Psoas muscle (tissue), 8 donors: ENCODE results near the gene CD59. TPM values are rescaled to one million over a fixed set of nuclear protein-coding genes. Genes with fewer than 3 reads are reported as not detected.
"Not testable (repeated sequence)": the region's sequence is repeated elsewhere in the genome, so short reads cannot be mapped to it uniquely, and the experiment has no call there.

Source experiments
- ATAC-seq, 4 donors: fragments of 200-7000 bp; cut with Tn5 transposase; one replicate each; pipeline ENCODE4 v1.9.1; 2020; ENCODE audit warnings: moderate library complexity in 3 of 4, mild to moderate bottlenecking in 2 of 4
- DNase-seq, 2 donors: peaks; one replicate each; pipeline ENCODE4 v3.0.0-alpha.2; 2020
- H3K27ac ChIP-seq: fragments of 200-600 bp; one replicate; pipeline ENCODE4 v1.8.0; 2022
- H3K27me3 ChIP-seq, 3 donors: fragments of 200-600 bp in 1 of 3; one replicate each; pipeline versions ENCODE4 v1.6.1 to v1.8.0; 2013 to 2022; ENCODE audit warnings: low read length in 2 of 3, mild to moderate bottlenecking in 2 of 3, moderate library complexity in 1 of 3; ENCODE audit not compliant: insufficient read depth in 3 of 3
- H3K36me3 ChIP-seq, 2 donors: fragments of 200-600 bp in 1 of 2; one replicate each; pipeline versions ENCODE4 v1.6.1 to v1.8.0; 2013 to 2022; ENCODE audit warnings: low read depth in 1 of 2, mild to moderate bottlenecking in 1 of 2, moderate library complexity in 1 of 2; ENCODE audit not compliant: insufficient read depth in 1 of 2
- H3K4me1 ChIP-seq: fragments of 200-600 bp; one replicate; pipeline ENCODE4 v1.8.0; 2022
- H3K4me3 ChIP-seq: fragments of 200-600 bp; one replicate; pipeline ENCODE4 v1.8.0; 2022; ENCODE audit warnings: mild to moderate bottlenecking
- H3K9me3 ChIP-seq: fragments of 200-600 bp; one replicate; pipeline ENCODE4 v1.8.0; 2022
- WGBS, 3 donors: extraction: QIAGEN DNeasy Blood & Tissue Kit; methylation state at CpG; one replicate each; pipeline versions ENCODE4 v1.1.6 to v1.1.7; 2013; 5-methylcytosine and 5-hydroxymethylcytosine counted together
- intact Hi-C, 2 donors: fragments of 100-400 bp; cut with DNase I; formaldehyde crosslinking; loops; one replicate each; pipeline versions ENCODE4 v1.11.0 to v1.14.2; 2022
- polyA plus RNA-seq, 3 donors: library from polyadenylated mRNA; stranded (reverse); fragments of 200-250 nt; gene quantifications; one replicate each; pipeline ENCODE4 v1.2.3, GENCODE V29; 2013
- total RNA-seq, 4 donors: library from RNA; stranded (reverse); fragmentation: NEBNext Ultra II Directional in 2 of 4; extraction: Animal tissue kit (Norgen Biotek cat#: 25700) in 2 of 4; gene quantifications; one replicate each; pipeline versions ENCODE4 v1.2.1 to v1.2.4, GENCODE V29; 2021 to 2023
- TF ChIP-seq, protein P1 (sequence below): fragments of 200-600 bp; IDR thresholded peaks from one replicate; pipeline ENCODE4 v1.8.0; 2022; ENCODE audit warnings: antibody characterized with exemption
- donor health status: healthy with polysubstance abuse.
- donor health status: DM: no; HTN: no; CAD: no; lungs with moderate emphysema.
- donor health status: Bipolar disorder and iron deficiency.
- donor health status: healthy.
- donor health status: DM: yes; HTN: yes; CAD: no.
- donor health status: DM: no; HTN: no; CAD: no.
- donor health status: DM: no; HTN: no; CAD: no.
- donor health status: DM: yes; HTN: yes; CAD: no.

CD59 gene
- total and polyA plus RNA-seq, 7 donors, result 423 to 930 (median 574) TPM

GRCh38 chr11:33684003-33684706 lies 52.1 kb downstream of the CD59 start:
- Histone ChIP-seq H3K4me1 (no peaks in the 10 kb centered on the region), H3K27me3 (no peaks in the 10 kb centered on the region)

GRCh38 chr11:33682446-33682845 lies 53.8 kb downstream of the CD59 start:
- DNase-seq (no peak), ATAC-seq (no peak)
- no peak overlapping the region for H3K4me3 ChIP-seq
- H3K36me3 ChIP-seq, result peaks cover 0 to 3% of the 10 kb centered on the region in 2 donors
- H3K4me1 ChIP-seq, result no peaks in the 10 kb centered on the region
- 81 to 93% (median 87%) methylated on average over 4 of the region's 4 CpGs for WGBS, 3 donors
- H3K27me3 ChIP-seq, result no peaks in the 10 kb centered on the region
- H3K27ac ChIP-seq, result no peak overlapping the region
- TF ChIP-seq, protein P1, sequence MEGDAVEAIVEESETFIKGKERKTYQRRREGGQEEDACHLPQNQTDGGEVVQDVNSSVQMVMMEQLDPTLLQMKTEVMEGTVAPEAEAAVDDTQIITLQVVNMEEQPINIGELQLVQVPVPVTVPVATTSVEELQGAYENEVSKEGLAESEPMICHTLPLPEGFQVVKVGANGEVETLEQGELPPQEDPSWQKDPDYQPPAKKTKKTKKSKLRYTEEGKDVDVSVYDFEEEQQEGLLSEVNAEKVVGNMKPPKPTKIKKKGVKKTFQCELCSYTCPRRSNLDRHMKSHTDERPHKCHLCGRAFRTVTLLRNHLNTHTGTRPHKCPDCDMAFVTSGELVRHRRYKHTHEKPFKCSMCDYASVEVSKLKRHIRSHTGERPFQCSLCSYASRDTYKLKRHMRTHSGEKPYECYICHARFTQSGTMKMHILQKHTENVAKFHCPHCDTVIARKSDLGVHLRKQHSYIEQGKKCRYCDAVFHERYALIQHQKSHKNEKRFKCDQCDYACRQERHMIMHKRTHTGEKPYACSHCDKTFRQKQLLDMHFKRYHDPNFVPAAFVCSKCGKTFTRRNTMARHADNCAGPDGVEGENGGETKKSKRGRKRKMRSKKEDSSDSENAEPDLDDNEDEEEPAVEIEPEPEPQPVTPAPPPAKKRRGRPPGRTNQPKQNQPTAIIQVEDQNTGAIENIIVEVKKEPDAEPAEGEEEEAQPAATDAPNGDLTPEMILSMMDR, result no peak
- H3K9me3 ChIP-seq, result peaks cover 6% of the 10 kb centered on the region
- intact Hi-C loops, result loop anchor here in 1 of 2 donors (5.0 kb wide), 1 partner anchor 305 kb away; the partner anchor contains the start of gene KIAA1549L

More at GRCh38 chr11:33684003-33684706, 52.1 kb downstream of the CD59 start:
- WGBS, 3 donors, result 74 to 84% (median 81%) methylated on average over 5 of the region's 5 CpGs
- ATAC-seq, result no peak
- Histone ChIP-seq H3K36me3 (peaks cover 0 to 3% of the 10 kb centered on the region in 2 donors), H3K27ac (no peak overlapping the region), H3K9me3 (no peaks in the 10 kb centered on the region), H3K4me3 (no peak overlapping the region)
- TF ChIP-seq, protein P1, result no peak
- DNase-seq, result no peak
- intact Hi-C loops, result loop anchor here in 1 of 2 donors (5.0 kb wide), 1 partner anchor 307 kb away; the partner anchor contains the start of gene KIAA1549L

DNA sequence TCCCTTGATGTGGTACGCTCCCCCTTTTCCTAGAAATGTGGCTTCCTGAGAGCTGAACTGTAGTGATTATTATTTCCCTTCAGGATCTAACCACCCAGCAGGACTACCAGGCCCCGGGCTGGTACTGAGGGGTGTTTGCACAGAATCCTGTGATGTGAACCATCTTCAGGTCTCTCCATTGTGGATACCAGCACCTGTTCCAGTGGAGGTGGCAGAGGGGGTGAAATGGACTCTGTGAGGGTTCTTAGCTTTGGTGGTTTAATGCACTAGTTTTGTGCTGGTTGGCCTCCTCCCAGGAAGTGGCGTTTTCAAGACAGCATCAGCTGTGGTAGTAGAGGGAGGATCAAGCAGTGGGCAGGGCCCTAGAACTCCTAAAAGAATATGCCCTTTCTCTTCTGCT lies 54.2 kb downstream of the CD59 start:
- Histone ChIP-seq H3K27ac (no peak overlapping the region), H3K36me3 (peaks cover 0 to 3% of the 10 kb centered on the region in 2 donors), H3K27me3 (no peaks in the 10 kb centered on the region), H3K4me3 (no peak overlapping the region), H3K9me3 (peaks cover 6% of the 10 kb centered on the region), H3K4me1 (no peaks in the 10 kb centered on the region)
- WGBS, 3 donors, result 77 to 86% (median 82%) methylated on average over 3 of the region's 3 CpGs
- intact Hi-C loops, result loop anchor here in 1 of 2 donors (5.0 kb wide), 1 partner anchor 305 kb away; the partner anchor contains the start of gene KIAA1549L
- ATAC-seq (no peak), DNase-seq (no peak)
- TF ChIP-seq, protein P1, result no peak

DNA sequence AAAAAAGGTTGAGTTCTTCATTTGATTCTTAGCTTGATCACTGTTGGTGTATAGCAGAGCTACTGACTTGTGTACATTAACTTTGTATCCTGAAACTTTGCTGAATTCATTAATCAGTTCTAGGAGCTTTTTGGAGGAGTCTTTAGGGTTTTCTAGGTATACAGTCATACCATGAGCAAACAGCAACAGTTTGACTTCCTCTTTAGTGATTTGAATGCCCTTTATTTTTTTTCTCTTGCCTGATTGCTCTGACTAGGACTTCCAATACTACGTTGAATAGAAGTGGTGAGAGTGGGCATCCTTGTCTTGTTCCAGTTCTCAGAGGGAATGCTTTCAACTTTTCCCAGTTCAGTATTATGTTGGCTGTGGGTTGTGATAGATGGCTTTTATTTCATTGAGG lies 57.6 kb downstream of the CD59 start:
- H3K4me3 ChIP-seq, intact Hi-C loops, H3K9me3 ChIP-seq: not testable (repeated sequence)

DNA sequence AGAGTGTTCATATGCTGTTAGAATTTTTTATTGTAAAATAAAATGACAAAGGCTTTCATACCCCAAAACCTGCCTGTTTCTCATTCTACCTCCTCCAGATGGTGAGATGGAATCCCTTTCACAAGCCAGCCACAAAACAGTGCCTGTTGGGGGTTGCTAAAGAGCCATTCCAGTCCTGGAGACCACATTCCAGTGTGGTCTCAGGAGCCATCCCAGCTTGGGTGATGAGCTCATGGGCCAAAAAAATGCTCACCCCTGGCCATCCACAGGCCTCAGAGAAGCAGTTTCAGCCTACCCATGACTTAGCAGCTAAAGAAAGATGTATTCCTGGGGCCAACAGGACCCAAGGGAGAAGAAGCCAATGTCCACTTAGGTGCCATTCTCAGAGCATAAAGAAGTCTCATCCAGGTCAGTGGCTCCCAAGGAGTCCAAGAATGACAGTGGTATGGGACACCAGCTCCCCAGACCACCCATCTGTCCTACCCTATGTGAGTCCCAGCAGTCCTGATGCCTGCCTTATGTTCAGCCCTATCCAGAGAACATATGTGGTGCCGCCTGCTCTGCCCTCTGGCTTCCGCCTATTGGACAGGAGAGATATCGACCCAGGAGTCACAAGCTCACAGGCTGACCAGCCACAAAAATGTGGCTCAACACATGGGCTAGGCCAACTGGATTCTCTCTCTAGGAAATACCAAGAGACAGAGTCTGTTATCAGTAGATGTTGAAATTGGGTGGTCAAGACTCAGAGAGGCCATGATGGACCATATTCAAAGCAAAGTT lies 62.0 kb downstream of the CD59 start:
- no peaks in the 10 kb centered on the region for H3K36me3 ChIP-seq
- intact Hi-C loops, result no loop called here
- WGBS, 3 donors, result 94 to 98% (median 97%) methylated on average over 3 of the region's 3 CpGs
- H3K9me3 ChIP-seq, result peaks cover 6% of the 10 kb centered on the region
- no peak overlapping the region for H3K4me3 ChIP-seq
- H3K27ac ChIP-seq, result no peak overlapping the region
- no peak for DNase-seq
- no peaks in the 10 kb centered on the region for H3K27me3 ChIP-seq
- peak in 3 of 4 donors; percentile 65 to 75 (median 71) for ATAC-seq
- TF ChIP-seq, protein P1, result no peak
- no peaks in the 10 kb centered on the region for H3K4me1 ChIP-seq

More for the DNA sequence above, 57.6 kb downstream of the CD59 start:
- DNase-seq, H3K27ac ChIP-seq, H3K27me3 ChIP-seq, H3K36me3 ChIP-seq, ATAC-seq, H3K4me1 ChIP-seq: not testable (repeated sequence)
- 71 to 78% (median 75%) methylated on average over 1 of the region's 1 CpG for WGBS, 3 donors
